ENCODE data around the gene CCHCR1.
"Not testable (repeated sequence)": the region's sequence is repeated elsewhere in the genome, so short reads cannot be mapped to it uniquely, and the experiment has no call there.

CCHCR1 gene

GRCh38 chr6:31157513-31158139 is at the start of gene CCHCR1:
Gene CCHCR1, minus strand, starts transcription at chr6:31157802. Its CDS starts 202 bp downstream, at chr6:31157600.
- in situ Hi-C loops (cut with MboI; ENCODE audit: low sequenced_read_pairs, unreplicated experiment): no loop called here
- no peak for DNase-seq (ENCODE audit: low spot score)
- no peak for TF ChIP-seq CTCF (IDR thresholded peaks at IDR 0.05; ENCODE audit: borderline replicate concordance, control extremely low read depth, extremely low read depth, insufficient read depth, missing control alignments)

GRCh38 chr6:31205638-31206037 is 48.0 kb upstream of the CCHCR1 start:
- no peak for TF ChIP-seq CTCF (IDR thresholded peaks at IDR 0.05; ENCODE audit: borderline replicate concordance, control extremely low read depth, extremely low read depth, insufficient read depth, missing control alignments)
- in situ Hi-C loops (cut with MboI; ENCODE audit: low sequenced_read_pairs, unreplicated experiment): no loop called here
- DNase-seq (ENCODE audit: low spot score): no peak

- TF ChIP-seq CTCF (IDR thresholded peaks at IDR 0.05; ENCODE audit: borderline replicate concordance, control extremely low read depth, extremely low read depth, insufficient read depth, missing control alignments): no peak
- in situ Hi-C loops (cut with MboI; ENCODE audit: low sequenced_read_pairs, unreplicated experiment): no loop called here
- no peak for DNase-seq (ENCODE audit: low spot score)
Observed at GRCh38 chr6:31204751-31205145, 47.1 kb upstream of the CCHCR1 start.

- in situ Hi-C loops (cut with MboI; ENCODE audit: low sequenced_read_pairs, unreplicated experiment): no loop called here
- no peak for TF ChIP-seq CTCF (IDR thresholded peaks at IDR 0.05; ENCODE audit: borderline replicate concordance, control extremely low read depth, extremely low read depth, insufficient read depth, missing control alignments)
- peak; percentile 34 for DNase-seq (ENCODE audit: low spot score)
Observed at GRCh38 chr6:31203345-31203979, 45.9 kb upstream of the CCHCR1 start.

GRCh38 chr6:31202259-31203166 is 44.9 kb upstream of the CCHCR1 start:
- in situ Hi-C loops (cut with MboI; ENCODE audit: low sequenced_read_pairs, unreplicated experiment): no loop called here
- no peak for TF ChIP-seq CTCF (IDR thresholded peaks at IDR 0.05; ENCODE audit: borderline replicate concordance, control extremely low read depth, extremely low read depth, insufficient read depth, missing control alignments)
- no peak for DNase-seq (ENCODE audit: low spot score)

GRCh38 chr6:31199105-31199452 is 41.5 kb upstream of the CCHCR1 start:
- in situ Hi-C loops (cut with MboI; ENCODE audit: low sequenced_read_pairs, unreplicated experiment): loop anchor here (5.0 kb wide), 1 partner anchor 163 kb away; no protein-coding TSS in a partner anchor
- DNase-seq (ENCODE audit: low spot score): not testable (repeated sequence)
